ENCODE results near the gene TLCD1. TPM values are rescaled to one million over a fixed set of nuclear protein-coding genes. Genes with fewer than 3 reads are reported as not detected.

Gene TLCD1
- total RNA-seq, 6 donors from 2014 or later: 4.1 to 25.8 (median 14.1) TPM

GRCh38 chr17:28750178-28751047, 24.4 kb upstream of the TLCD1 start:
- TF ChIP-seq POLR2A (IDR thresholded peaks at IDR 0.05) (no peak), POLR2AphosphoS5 (IDR thresholded peaks at IDR 0.05) (peak in 1 of 2 donors; percentile 71), EP300 (IDR thresholded peaks at IDR 0.05) (no peak), CTCF (IDR thresholded peaks at IDR 0.05) (peak; percentile 98 to 99 (median 99))
- H3K4me3 ChIP-seq: no peak overlapping the region
- ATAC-seq (ENCODE audit: low FRiP score in 2 of 2): peak; percentile 89 to 91
- 36 to 43% methylated on average over 20 of the region's 20 CpGs for WGBS, 2 donors
- H3K4me1 ChIP-seq: peaks cover 42 to 55% (median 48%) of the 10 kb centered on the region in 4 donors
- no peaks in the 10 kb centered on the region for H3K27me3 ChIP-seq
- peak; percentile 36 to 97 for DNase-seq
- H3K9me3 ChIP-seq: no peaks in the 10 kb centered on the region
- peaks cover 0 to 32% (median 21%) of the 10 kb centered on the region in 4 donors for H3K36me3 ChIP-seq
- H3K27ac ChIP-seq: peak overlapping the region in 1 of 4 donors; percentile 95

GRCh38 chr17:28749516-28750177, 23.6 kb upstream of the TLCD1 start:
- WGBS, 2 donors: 51 to 52% methylated on average over 6 to 11 of the region's 11 CpGs
- no peaks in the 10 kb centered on the region for H3K27me3 ChIP-seq
- ATAC-seq (ENCODE audit: low FRiP score in 2 of 2): no peak
- no peak overlapping the region for H3K4me3 ChIP-seq
- no peak for TF ChIP-seq CTCF (IDR thresholded peaks at IDR 0.05)
- TF ChIP-seq EP300 (IDR thresholded peaks at IDR 0.05): no peak
- no peak for TF ChIP-seq POLR2AphosphoS5 (IDR thresholded peaks at IDR 0.05)
- TF ChIP-seq POLR2A (IDR thresholded peaks at IDR 0.05): no peak
- H3K9me3 ChIP-seq: no peaks in the 10 kb centered on the region
- DNase-seq: no peak
- H3K36me3 ChIP-seq: peaks cover 0 to 32% (median 21%) of the 10 kb centered on the region in 4 donors
- H3K27ac ChIP-seq: peak overlapping the region; percentile 48 to 97 (median 94)
- H3K4me1 ChIP-seq: peaks cover 48 to 63% (median 55%) of the 10 kb centered on the region in 4 donors

DNA sequence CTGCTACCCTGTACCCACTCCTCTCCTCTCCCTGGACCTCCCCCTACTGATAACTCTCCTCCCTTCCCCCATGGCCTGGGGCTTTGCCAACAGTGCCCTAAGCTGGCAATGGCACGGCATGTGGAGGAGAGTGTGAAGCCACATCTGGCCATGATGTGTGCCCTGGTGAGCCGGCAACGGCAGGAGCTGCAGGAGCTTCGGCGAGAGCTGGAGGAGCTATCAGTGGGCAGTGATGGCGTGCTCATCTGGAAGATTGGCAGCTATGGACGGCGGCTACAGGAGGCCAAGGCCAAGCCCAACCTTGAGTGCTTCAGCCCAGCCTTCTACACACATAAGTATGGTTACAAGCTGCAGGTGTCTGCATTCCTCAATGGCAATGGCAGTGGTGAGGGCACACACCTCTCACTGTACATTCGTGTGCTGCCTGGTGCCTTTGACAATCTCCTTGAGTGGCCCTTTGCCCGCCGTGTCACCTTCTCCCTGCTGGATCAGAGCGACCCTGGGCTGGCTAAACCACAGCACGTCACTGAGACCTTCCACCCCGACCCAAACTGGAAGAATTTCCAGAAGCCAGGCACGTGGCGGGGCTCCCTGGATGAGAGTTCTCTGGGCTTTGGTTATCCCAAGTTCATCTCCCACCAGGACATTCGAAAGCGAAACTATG, 23.0 kb upstream of the TLCD1 start:
- H3K4me3 ChIP-seq: no peak overlapping the region
- peaks cover 0 to 32% (median 21%) of the 10 kb centered on the region in 4 donors for H3K36me3 ChIP-seq
- ATAC-seq (ENCODE audit: low FRiP score in 2 of 2) (peak in 1 of 2 donors; percentile 17), DNase-seq (peak in 1 of 2 donors; percentile 52)
- H3K4me1 ChIP-seq: peaks cover 48 to 69% (median 59%) of the 10 kb centered on the region in 4 donors
- 66 to 67% methylated on average over 15 to 18 of the region's 18 CpGs for WGBS, 2 donors
- H3K27me3 ChIP-seq: no peaks in the 10 kb centered on the region
- peak overlapping the region; percentile 48 to 97 (median 94) for H3K27ac ChIP-seq
- H3K9me3 ChIP-seq: no peaks in the 10 kb centered on the region
- TF ChIP-seq CTCF (IDR thresholded peaks at IDR 0.05) (no peak), POLR2AphosphoS5 (IDR thresholded peaks at IDR 0.05) (no peak), POLR2A (IDR thresholded peaks at IDR 0.05) (no peak), EP300 (IDR thresholded peaks at IDR 0.05) (no peak)

GRCh38 chr17:28747801-28748750, 22.0 kb upstream of the TLCD1 start:
- Histone ChIP-seq H3K27ac (peak overlapping the region; percentile 92 to 98 (median 96)), H3K4me3 (no peak overlapping the region), H3K4me1 (peaks cover 52 to 76% (median 64%) of the 10 kb centered on the region in 4 donors), H3K9me3 (no peaks in the 10 kb centered on the region), H3K36me3 (peaks cover 0 to 32% (median 21%) of the 10 kb centered on the region in 4 donors), H3K27me3 (no peaks in the 10 kb centered on the region)
- 69 to 75% methylated on average over 10 to 15 of the region's 18 CpGs for WGBS, 2 donors
- TF ChIP-seq EP300 (IDR thresholded peaks at IDR 0.05) (no peak), POLR2A (IDR thresholded peaks at IDR 0.05) (no peak), CTCF (IDR thresholded peaks at IDR 0.05) (no peak), POLR2AphosphoS5 (IDR thresholded peaks at IDR 0.05) (no peak)
- DNase-seq: peak in 1 of 2 donors; percentile 62
- no peak for ATAC-seq (ENCODE audit: low FRiP score in 2 of 2)

Data from upper lobe of left lung (tissue), 6 donors.